Measurements from ENCODE around the gene NTNG1.

Gene NTNG1

GRCh38 chr1:107132780-107133179, 8.1 kb upstream of the NTNG1 start:
- peak overlapping the region; percentile 30; the same call in 1 of the 2 replicates for H3K27ac ChIP-seq (ENCODE audit: low read length)
- no peak overlapping the region for H3K4me3 ChIP-seq (ENCODE audit: low read length)
- no peaks in the 10 kb centered on the region for H3F3A ChIP-seq (ENCODE audit: insufficient read depth, low read length)
- no peak for DNase-seq
- no peaks in the 10 kb centered on the region for H3K79me2 ChIP-seq (ENCODE audit: low read length)
- no peak overlapping the region for H2AFZ ChIP-seq (ENCODE audit: low read length)
- H3K27me3 ChIP-seq (replicated peaks; ENCODE audit: insufficient read depth, low read length) = no peaks in the 10 kb centered on the region
- no peaks in the 10 kb centered on the region for H3K9me3 ChIP-seq (replicated peaks; ENCODE audit: insufficient read depth, low read length)
- no peak for TF ChIP-seq EZH2 (optimal IDR thresholded peaks at IDR 0.05; ENCODE audit: low read depth, low read length)
- no peak for TF ChIP-seq CTCF (IDR thresholded peaks at IDR 0.05; ENCODE audit: low read length)
- TF ChIP-seq EZH2phosphoT487 (IDR thresholded peaks at IDR 0.05; ENCODE audit: low read length) = no peak
- H3K9me2 ChIP-seq (replicated peaks; ENCODE audit: insufficient read depth, low read length) = no peaks in the 10 kb centered on the region
- H3K36me3 ChIP-seq (replicated peaks; ENCODE audit: insufficient read depth, low read length) = no peaks in the 10 kb centered on the region
- no peak overlapping the region for H3K9ac ChIP-seq (ENCODE audit: low read length)
- peak overlapping the region; percentile 18; the same call in 1 of the 2 replicates for H3K4me2 ChIP-seq (ENCODE audit: low read depth, low read length)
- H4K20me1 ChIP-seq (ENCODE audit: insufficient read depth, low read length) = no peaks in the 10 kb centered on the region
- no peaks in the 10 kb centered on the region for H3K4me1 ChIP-seq (ENCODE audit: low read length)

- Histone ChIP-seq H3K27me3 (replicated peaks; ENCODE audit: insufficient read depth, low read length) (no peaks in the 10 kb centered on the region), H3K27ac (ENCODE audit: low read length) (no peak overlapping the region), H3K9ac (ENCODE audit: low read length) (no peak overlapping the region), H3F3A (ENCODE audit: insufficient read depth, low read length) (no peaks in the 10 kb centered on the region), H3K4me3 (ENCODE audit: low read length) (no peak overlapping the region), H3K9me3 (replicated peaks; ENCODE audit: insufficient read depth, low read length) (no peaks in the 10 kb centered on the region), H3K4me1 (ENCODE audit: low read length) (no peaks in the 10 kb centered on the region), H3K4me2 (ENCODE audit: low read depth, low read length) (no peak overlapping the region), H3K9me2 (replicated peaks; ENCODE audit: insufficient read depth, low read length) (no peaks in the 10 kb centered on the region), H2AFZ (ENCODE audit: low read length) (no peak overlapping the region), H3K36me3 (replicated peaks; ENCODE audit: insufficient read depth, low read length) (no peaks in the 10 kb centered on the region), H4K20me1 (ENCODE audit: insufficient read depth, low read length) (no peaks in the 10 kb centered on the region), H3K79me2 (ENCODE audit: low read length) (no peaks in the 10 kb centered on the region)
- TF ChIP-seq EZH2 (optimal IDR thresholded peaks at IDR 0.05; ENCODE audit: low read depth, low read length) (no peak), EZH2phosphoT487 (IDR thresholded peaks at IDR 0.05; ENCODE audit: low read length) (no peak), CTCF (IDR thresholded peaks at IDR 0.05; ENCODE audit: low read length) (no peak)
- peak; percentile 47 for DNase-seq
These were observed 5.4 kb upstream of the NTNG1 start for GRCh38 chr1:107135463-107135862.

GRCh38 chr1:107138166-107138565, 2.7 kb upstream of the NTNG1 start:
- Histone ChIP-seq H3K27ac (ENCODE audit: low read length) (no peak overlapping the region), H3K36me3 (replicated peaks; ENCODE audit: insufficient read depth, low read length) (no peaks in the 10 kb centered on the region), H2AFZ (ENCODE audit: low read length) (no peak overlapping the region), H4K20me1 (ENCODE audit: insufficient read depth, low read length) (no peaks in the 10 kb centered on the region), H3F3A (ENCODE audit: insufficient read depth, low read length) (no peaks in the 10 kb centered on the region), H3K4me3 (ENCODE audit: low read length) (no peak overlapping the region), H3K9me3 (replicated peaks; ENCODE audit: insufficient read depth, low read length) (no peaks in the 10 kb centered on the region), H3K9ac (ENCODE audit: low read length) (no peak overlapping the region), H3K4me2 (ENCODE audit: low read depth, low read length) (no peak overlapping the region), H3K9me2 (replicated peaks; ENCODE audit: insufficient read depth, low read length) (no peaks in the 10 kb centered on the region), H3K27me3 (replicated peaks; ENCODE audit: insufficient read depth, low read length) (no peaks in the 10 kb centered on the region), H3K4me1 (ENCODE audit: low read length) (no peaks in the 10 kb centered on the region), H3K79me2 (ENCODE audit: low read length) (no peaks in the 10 kb centered on the region)
- TF ChIP-seq CTCF (IDR thresholded peaks at IDR 0.05; ENCODE audit: low read length) (no peak), EZH2 (optimal IDR thresholded peaks at IDR 0.05; ENCODE audit: low read depth, low read length) (no peak), EZH2phosphoT487 (IDR thresholded peaks at IDR 0.05; ENCODE audit: low read length) (no peak)
- no peak for DNase-seq

Data from MM.1S (cell line).